IPS-18a (cell line): ENCODE results near the gene MTHFD2L.

Experiments
- H3K27ac ChIP-seq: one replicate; pipeline ENCODE4 v1.5.1; 2013; ENCODE audit warnings: low read length
- H3K27me3 ChIP-seq: one replicate; pipeline ENCODE4 v1.6.1; 2013; ENCODE audit warnings: mild to moderate bottlenecking, low read length; ENCODE audit not compliant: control insufficient read depth, insufficient read depth
- H3K36me3 ChIP-seq: one replicate; pipeline ENCODE4 v1.6.1; 2013; ENCODE audit warnings: low read depth, low read length; ENCODE audit not compliant: control insufficient read depth
- H3K4me1 ChIP-seq: one replicate; pipeline ENCODE4 v1.6.1; 2013; ENCODE audit warnings: low read depth, low read length; ENCODE audit not compliant: control insufficient read depth
- H3K4me3 ChIP-seq: one replicate; pipeline ENCODE4 v1.5.1; 2013; ENCODE audit warnings: low read length
- H3K9ac ChIP-seq: one replicate; pipeline ENCODE4 v1.6.1; 2013; ENCODE audit warnings: mild to moderate bottlenecking, low read length, moderate library complexity
- H3K9me3 ChIP-seq: one replicate; pipeline ENCODE4 v1.6.1; 2013; ENCODE audit warnings: low read depth, low read length; ENCODE audit not compliant: control insufficient read depth

The MTHFD2L gene

GRCh38 chr4:74146581-74147129, 11.3 kb upstream of the MTHFD2L start:
- Histone ChIP-seq H3K9ac (no peak overlapping the region), H3K27ac (no peak overlapping the region), H3K9me3 (no peaks in the 10 kb centered on the region), H3K4me3 (no peak overlapping the region), H3K4me1 (no peaks in the 10 kb centered on the region), H3K36me3 (no peaks in the 10 kb centered on the region), H3K27me3 (no peaks in the 10 kb centered on the region)

- no peaks in the 10 kb centered on the region for H3K4me1 ChIP-seq
- no peaks in the 10 kb centered on the region for H3K9me3 ChIP-seq
- no peak overlapping the region for H3K4me3 ChIP-seq
- no peak overlapping the region for H3K9ac ChIP-seq
- no peaks in the 10 kb centered on the region for H3K27me3 ChIP-seq
- no peak overlapping the region for H3K27ac ChIP-seq
- no peaks in the 10 kb centered on the region for H3K36me3 ChIP-seq
Observed at GRCh38 chr4:74148205-74148604, 9.7 kb upstream of the MTHFD2L start.

GRCh38 chr4:74152836-74153235, 5.1 kb upstream of the MTHFD2L start:
- no peaks in the 10 kb centered on the region for H3K36me3 ChIP-seq
- no peak overlapping the region for H3K4me3 ChIP-seq
- no peak overlapping the region for H3K27ac ChIP-seq
- H3K9me3 ChIP-seq: no peaks in the 10 kb centered on the region
- H3K27me3 ChIP-seq: no peaks in the 10 kb centered on the region
- no peak overlapping the region for H3K9ac ChIP-seq
- H3K4me1 ChIP-seq: peaks cover 8% of the 10 kb centered on the region

- Histone ChIP-seq H3K4me1 (peaks cover 19% of the 10 kb centered on the region), H3K27me3 (no peaks in the 10 kb centered on the region), H3K27ac (no peak overlapping the region), H3K36me3 (peaks cover 8% of the 10 kb centered on the region), H3K4me3 (no peak overlapping the region), H3K9me3 (no peaks in the 10 kb centered on the region), H3K9ac (peak overlapping the region; percentile 82)
Observed at GRCh38 chr4:74156521-74156920, 1.4 kb upstream of the MTHFD2L start.

GRCh38 chr4:74157154-74157553, 764 bp upstream of the MTHFD2L start:
- H3K27ac ChIP-seq: peak overlapping the region; percentile 87
- peaks cover 14% of the 10 kb centered on the region for H3K36me3 ChIP-seq

GRCh38 chr4:74158466-74159142, 686 bp downstream of the MTHFD2L start:
- Histone ChIP-seq H3K27ac (no peak overlapping the region), H3K27me3 (no peaks in the 10 kb centered on the region), H3K4me3 (peak overlapping the region; percentile 97), H3K9ac (peak overlapping the region; percentile 82), H3K9me3 (no peaks in the 10 kb centered on the region), H3K36me3 (peaks cover 19% of the 10 kb centered on the region), H3K4me1 (peaks cover 25% of the 10 kb centered on the region)

More at GRCh38 chr4:74157154-74157553, 764 bp upstream of the MTHFD2L start:
- no peaks in the 10 kb centered on the region for H3K27me3 ChIP-seq
- no peaks in the 10 kb centered on the region for H3K9me3 ChIP-seq
- H3K9ac ChIP-seq: peak overlapping the region; percentile 82
- H3K4me1 ChIP-seq: peaks cover 25% of the 10 kb centered on the region
- H3K4me3 ChIP-seq: peak overlapping the region; percentile 97

- no peaks in the 10 kb centered on the region for H3K9me3 ChIP-seq
- peaks cover 20% of the 10 kb centered on the region for H3K36me3 ChIP-seq
- H3K27ac ChIP-seq: no peak overlapping the region
- peak overlapping the region; percentile 82 for H3K9ac ChIP-seq
- peak overlapping the region; percentile 97 for H3K4me3 ChIP-seq
- peaks cover 25% of the 10 kb centered on the region for H3K4me1 ChIP-seq
- H3K27me3 ChIP-seq: no peaks in the 10 kb centered on the region
Observed at GRCh38 chr4:74159143-74159709, 1.3 kb downstream of the MTHFD2L start.

GRCh38 chr4:74161666-74162450, 3.9 kb downstream of the MTHFD2L start:
- Histone ChIP-seq H3K9ac (no peak overlapping the region), H3K27me3 (no peaks in the 10 kb centered on the region), H3K4me3 (no peak overlapping the region), H3K27ac (no peak overlapping the region), H3K36me3 (peaks cover 23% of the 10 kb centered on the region), H3K4me1 (peaks cover 24% of the 10 kb centered on the region), H3K9me3 (no peaks in the 10 kb centered on the region)

- Histone ChIP-seq H3K36me3 (peaks cover 17% of the 10 kb centered on the region), H3K4me3 (no peak overlapping the region), H3K9ac (no peak overlapping the region)
Observed at GRCh38 chr4:74166135-74166534, 8.2 kb downstream of the MTHFD2L start.

GRCh38 chr4:74166818-74167217, 8.9 kb downstream of the MTHFD2L start:
- Histone ChIP-seq H3K36me3 (peaks cover 12% of the 10 kb centered on the region), H3K4me3 (no peak overlapping the region), H3K4me1 (peaks cover 3% of the 10 kb centered on the region), H3K27me3 (no peaks in the 10 kb centered on the region), H3K27ac (no peak overlapping the region), H3K9ac (no peak overlapping the region), H3K9me3 (no peaks in the 10 kb centered on the region)

More at GRCh38 chr4:74166135-74166534, 8.2 kb downstream of the MTHFD2L start:
- Histone ChIP-seq H3K27me3 (no peaks in the 10 kb centered on the region), H3K4me1 (peaks cover 9% of the 10 kb centered on the region), H3K27ac (no peak overlapping the region), H3K9me3 (no peaks in the 10 kb centered on the region)

GRCh38 chr4:74167585-74167984, 9.7 kb downstream of the MTHFD2L start:
- H3K27ac ChIP-seq: no peak overlapping the region
- H3K4me1 ChIP-seq: no peaks in the 10 kb centered on the region
- H3K4me3 ChIP-seq: no peak overlapping the region
- no peaks in the 10 kb centered on the region for H3K9me3 ChIP-seq
- H3K27me3 ChIP-seq: no peaks in the 10 kb centered on the region
- no peak overlapping the region for H3K9ac ChIP-seq
- H3K36me3 ChIP-seq: peaks cover 5% of the 10 kb centered on the region
